ENCODE data around the gene SLC35C1. TPM values are rescaled to one million over a fixed set of nuclear protein-coding genes. Genes with fewer than 3 reads are reported as not detected.

Gene SLC35C1
- total RNA-seq, 4 donors from 2014 or later, result under 0.01 to 12.7 (median 5.2) TPM

- no peaks in the 10 kb centered on the region for H3K36me3 ChIP-seq
- no peaks in the 10 kb centered on the region for H3K27me3 ChIP-seq
- no peak for DNase-seq
- H3K27ac ChIP-seq, result no peak overlapping the region
- intact Hi-C loops (cut with DNase I; ENCODE audit: low total_unique reads), result no loop called here
- TF ChIP-seq CTCF (IDR thresholded peaks at IDR 0.05) (no peak), POLR2A (IDR thresholded peaks at IDR 0.05) (no peak)
- no peak overlapping the region for H3K4me3 ChIP-seq
- no peaks in the 10 kb centered on the region for H3K4me1 ChIP-seq
- no peaks in the 10 kb centered on the region for H3K9me3 ChIP-seq
These were observed 30.9 kb upstream of the SLC35C1 start for GRCh38 chr11:45773786-45774655.

- Histone ChIP-seq H3K4me3 (no peak overlapping the region), H3K27ac (no peak overlapping the region), H3K27me3 (no peaks in the 10 kb centered on the region), H3K4me1 (no peaks in the 10 kb centered on the region), H3K9me3 (no peaks in the 10 kb centered on the region), H3K36me3 (no peaks in the 10 kb centered on the region)
- TF ChIP-seq POLR2A (IDR thresholded peaks at IDR 0.05), result no peak
- TF ChIP-seq CTCF (IDR thresholded peaks at IDR 0.05), result no peak
- intact Hi-C loops (cut with DNase I; ENCODE audit: low total_unique reads), result no loop called here
- DNase-seq, result no peak
These were observed 30.2 kb upstream of the SLC35C1 start for GRCh38 chr11:45774786-45775185.

GRCh38 chr11:45777127-45777969, 27.6 kb upstream of the SLC35C1 start:
- Histone ChIP-seq H3K27ac (no peak overlapping the region), H3K4me1 (no peaks in the 10 kb centered on the region), H3K36me3 (no peaks in the 10 kb centered on the region), H3K9me3 (no peaks in the 10 kb centered on the region), H3K27me3 (no peaks in the 10 kb centered on the region), H3K4me3 (no peak overlapping the region)
- intact Hi-C loops (cut with DNase I; ENCODE audit: low total_unique reads), result no loop called here
- no peak for DNase-seq
- TF ChIP-seq POLR2A (IDR thresholded peaks at IDR 0.05), result no peak
- no peak for TF ChIP-seq CTCF (IDR thresholded peaks at IDR 0.05)

GRCh38 chr11:45778341-45778740, 26.6 kb upstream of the SLC35C1 start:
- no peak overlapping the region for H3K27ac ChIP-seq
- H3K27me3 ChIP-seq, result no peaks in the 10 kb centered on the region
- no peak for DNase-seq
- H3K9me3 ChIP-seq, result no peaks in the 10 kb centered on the region
- intact Hi-C loops (cut with DNase I; ENCODE audit: low total_unique reads), result no loop called here
- no peak for TF ChIP-seq CTCF (IDR thresholded peaks at IDR 0.05)
- no peak for TF ChIP-seq POLR2A (IDR thresholded peaks at IDR 0.05)
- no peak overlapping the region for H3K4me3 ChIP-seq
- H3K36me3 ChIP-seq, result no peaks in the 10 kb centered on the region
- H3K4me1 ChIP-seq, result no peaks in the 10 kb centered on the region

GRCh38 chr11:45779602-45780001, 25.3 kb upstream of the SLC35C1 start:
- DNase-seq, result no peak
- no peaks in the 10 kb centered on the region for H3K27me3 ChIP-seq
- H3K36me3 ChIP-seq, result no peaks in the 10 kb centered on the region
- H3K4me3 ChIP-seq, result no peak overlapping the region
- TF ChIP-seq POLR2A (IDR thresholded peaks at IDR 0.05) (no peak), CTCF (IDR thresholded peaks at IDR 0.05) (no peak)
- H3K9me3 ChIP-seq, result no peaks in the 10 kb centered on the region
- H3K27ac ChIP-seq, result no peak overlapping the region
- no peaks in the 10 kb centered on the region for H3K4me1 ChIP-seq
- intact Hi-C loops (cut with DNase I; ENCODE audit: low total_unique reads), result no loop called here

Data from uterus (tissue), 4 donors.